Measurements from ENCODE around the gene NOL3.

- peak; percentile 38; the same call in 1 of the 2 replicates for TF ChIP-seq CTCF (conservative IDR thresholded peaks at IDR 0.05; ENCODE audit: low read depth, low read length)
- no peak for TF ChIP-seq EZH2 (IDR thresholded peaks at IDR 0.05; ENCODE audit: low read length, unreplicated experiment)
Observed at GRCh38 chr16:67179421-67180080, 9.2 kb downstream of the NOL3 start.

Measured in PC-3 (cell line).